Measurements from ENCODE around the gene EGLN2. TPM values are rescaled to one million over a fixed set of nuclear protein-coding genes. Genes with fewer than 3 reads are reported as not detected.

The EGLN2 gene
- total RNA-seq, 1 experiment from 2014 or later, result 131 TPM

- Mint-ChIP-seq H3K36me3 (ENCODE audit: insufficient read depth in 1 of 3, low read depth in 3 of 3) (peaks cover 0 to 6% (median 5%) of the 10 kb centered on the region in 3 experiments; a peak in 3 of 7 replicates), H3K9me3 (peaks cover 0 to 2% of the 10 kb centered on the region in 2 experiments; a peak in 4 of 5 replicates), H3K4me1 (peaks cover 23 to 30% of the 10 kb centered on the region in 2 experiments), H3K27ac (peak within 1 kb of the TSS in 2 of 3 experiments; percentile 51 to 68; a peak in 1 of 7 replicates), H3K27me3 (ENCODE audit: low read depth) (no peaks in the 10 kb centered on the region), H3K4me3 (peak within 1 kb of the TSS in 1 of 2 experiments; percentile 55; a peak in 1 of 5 replicates)
- no peaks in the 10 kb centered on the region for H3K79me2 ChIP-seq (ENCODE audit: insufficient read depth, low read length)
- no peak within 1 kb of the TSS for H2AFZ ChIP-seq (ENCODE audit: low read length)
- no peak within 1 kb of the TSS for H2BK5ac ChIP-seq (ENCODE audit: insufficient read length, low read length)
- 0 out of 2 replicates have a peak within 1 kb of the TSS, but pooled peaks have one; percentile 46 for H3K14ac ChIP-seq (ENCODE audit: insufficient read depth, low read length)
- DNase-seq, result no peak
- no peak within 1 kb of the TSS for H3K4me2 ChIP-seq (ENCODE audit: insufficient read depth, insufficient read length, low read length)
- no peak within 1 kb of the TSS for H4K8ac ChIP-seq (replicated peaks; ENCODE audit: insufficient read length, low read depth, low read length)
- H2BK12ac ChIP-seq (ENCODE audit: insufficient read length, low read depth, low read length), result no peak within 1 kb of the TSS
- H2AK5ac ChIP-seq (ENCODE audit: insufficient read length, low read length), result no peak within 1 kb of the TSS
- no peak within 1 kb of the TSS for H3K27ac ChIP-seq (ENCODE audit: insufficient read length, low read depth, low read length)
- H3K18ac ChIP-seq (ENCODE audit: insufficient read length, low read depth, low read length), result no peak within 1 kb of the TSS
- H4K5ac ChIP-seq (ENCODE audit: insufficient read length, low read depth, low read length), result peak within 1 kb of the TSS; percentile 57
- H3K9ac ChIP-seq (ENCODE audit: extremely low read depth, insufficient read length, low read length), result no peak within 1 kb of the TSS
- no peaks in the 10 kb centered on the region for H3K9me3 ChIP-seq (ENCODE audit: control insufficient read depth, low read depth, low read length)
- H3K79me1 ChIP-seq (ENCODE audit: insufficient read depth, low read depth, low read length, poor library complexity, severe bottlenecking), result no peaks in the 10 kb centered on the region
- no peak within 1 kb of the TSS for H3K23ac ChIP-seq (ENCODE audit: insufficient read length, low read depth, low read length)
- H3K56ac ChIP-seq (ENCODE audit: insufficient read length, low read depth, low read length), result no peak within 1 kb of the TSS
- no peak within 1 kb of the TSS for H3K4ac ChIP-seq (ENCODE audit: low read depth, low read length)
- peaks cover 4% of the 10 kb centered on the region for H3K23me2 ChIP-seq (ENCODE audit: insufficient read length, low read depth, low read length, poor library complexity, severe bottlenecking)
- H2BK15ac ChIP-seq (ENCODE audit: low read depth, low read length), result no peak within 1 kb of the TSS
- 0 out of 2 replicates have a peak, but pooled peaks cover 2% of the 10 kb centered on the region for H3K4me1 ChIP-seq (ENCODE audit: insufficient read depth, low read length)
- no CpG with 5 or more reads among the region's 9 CpGs for WGBS (ENCODE audit: extremely low coverage, insufficient read length, low lambda C conversion rate)
- no peak within 1 kb of the TSS for H3T11ph ChIP-seq (ENCODE audit: low read length)
- no peak for TF ChIP-seq CTCF (conservative IDR thresholded peaks at IDR 0.05)
- no peak within 1 kb of the TSS for H2BK120ac ChIP-seq (ENCODE audit: low read depth, low read length, poor library complexity, severe bottlenecking)
- H2BK20ac ChIP-seq (ENCODE audit: low read depth, low read length, poor library complexity, severe bottlenecking), result no peak within 1 kb of the TSS
- H4K91ac ChIP-seq (ENCODE audit: insufficient read length, low read depth, low read length), result no peak within 1 kb of the TSS
- no peaks in the 10 kb centered on the region for H3K27me3 ChIP-seq (ENCODE audit: insufficient read depth, low read length)
- no peaks in the 10 kb centered on the region for H4K20me1 ChIP-seq (ENCODE audit: control insufficient read depth, insufficient read depth, insufficient read length)
These were observed 23.9 kb upstream of the EGLN2 start, which contains the start of gene MIA for GRCh38 chr19:40774916-40775631. TSS of gene MIA (plus strand) at chr19:40775521. CDS start at chr19:40775543, 22 bp downstream.
